Occipital lobe (tissue), 2 donors: ENCODE results near the gene RXRB. TPM values are rescaled to one million over a fixed set of nuclear protein-coding genes. Genes with fewer than 3 reads are reported as not detected.

ENCODE experiments used
- DNase-seq: peaks from one replicate; lab custom pipeline; 2025; lab: John Stamatoyannopoulos, UW
- total RNA-seq: library from RNA; depleted of rRNA; stranded (reverse); fragments of >200 nt; gene quantifications from one replicate; pipeline ENCODE4 v1.2.3, GENCODE V29; 2014

Gene RXRB
- total RNA-seq, 1 donor from 2014 or later = 22.6 TPM

- DNase-seq = no peak
Measured at GRCh38 chr6:33176906-33177305, 23.6 kb downstream of the RXRB start.

- no peak for DNase-seq
Measured at GRCh38 chr6:33175436-33176069, 24.9 kb downstream of the RXRB start.

GRCh38 chr6:33174784-33175183 is 25.7 kb downstream of the RXRB start:
- DNase-seq = no peak

GRCh38 chr6:33173535-33174180 is 26.8 kb downstream of the RXRB start:
- DNase-seq = no peak

GRCh38 chr6:33172688-33173534 is 27.6 kb downstream of the RXRB start:
- no peak for DNase-seq

- DNase-seq = no peak
Measured at GRCh38 chr6:33171880-33172687, 28.4 kb downstream of the RXRB start.

- DNase-seq = no peak
Measured at GRCh38 chr6:33171016-33171879, 29.2 kb downstream of the RXRB start.

- no peak for DNase-seq
Measured at GRCh38 chr6:33170176-33171015, 30.1 kb downstream of the RXRB start.

GRCh38 chr6:33169291-33170175 is 30.9 kb downstream of the RXRB start:
- DNase-seq = no peak

GRCh38 chr6:33168639-33169038 is 31.8 kb downstream of the RXRB start:
- DNase-seq = no peak

GRCh38 chr6:33168284-33168601 is 32.2 kb downstream of the RXRB start:
- DNase-seq = no peak

GRCh38 chr6:33167374-33168283 is 32.8 kb downstream of the RXRB start:
- DNase-seq = no peak

- no peak for DNase-seq
Measured at GRCh38 chr6:33166811-33167210, 33.7 kb downstream of the RXRB start.

GRCh38 chr6:33166363-33166762 is 34.1 kb downstream of the RXRB start:
- DNase-seq = no peak

GRCh38 chr6:33165581-33166258 is 34.7 kb downstream of the RXRB start:
- DNase-seq = no peak

GRCh38 chr6:33164665-33165373 is 35.6 kb downstream of the RXRB start:
- no peak for DNase-seq

GRCh38 chr6:33164176-33164575 is 36.3 kb downstream of the RXRB start:
- no peak for DNase-seq
